Kidney glomerular epithelial cell (primary cell): Measurements from ENCODE around the gene KCNQ1OT1.

Experiments used
- DNase-seq: peaks from one replicate; lab custom pipeline; 2025; lab: John Stamatoyannopoulos, UW

Gene KCNQ1OT1

DNA sequence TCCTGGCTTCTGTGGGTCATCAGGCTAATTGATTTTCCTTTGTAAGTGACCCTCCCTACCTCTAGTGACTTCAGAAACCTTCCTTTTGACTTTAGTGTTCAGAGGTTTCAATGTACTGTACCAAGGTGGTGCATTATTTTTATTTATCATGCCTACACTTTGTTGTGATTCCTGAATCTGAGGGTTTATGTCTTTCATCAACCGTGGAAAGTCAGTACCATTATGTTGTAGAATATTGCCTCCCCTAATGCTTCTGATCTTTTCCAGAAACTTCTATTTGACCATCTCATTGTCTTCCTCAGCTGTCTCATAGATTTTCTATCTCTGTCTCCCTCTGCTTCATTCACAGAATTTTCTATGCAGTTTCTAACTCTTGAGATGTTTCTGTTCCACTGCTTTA, 105.5 kb downstream of the KCNQ1OT1 start:
- DNase-seq: no peak

DNA sequence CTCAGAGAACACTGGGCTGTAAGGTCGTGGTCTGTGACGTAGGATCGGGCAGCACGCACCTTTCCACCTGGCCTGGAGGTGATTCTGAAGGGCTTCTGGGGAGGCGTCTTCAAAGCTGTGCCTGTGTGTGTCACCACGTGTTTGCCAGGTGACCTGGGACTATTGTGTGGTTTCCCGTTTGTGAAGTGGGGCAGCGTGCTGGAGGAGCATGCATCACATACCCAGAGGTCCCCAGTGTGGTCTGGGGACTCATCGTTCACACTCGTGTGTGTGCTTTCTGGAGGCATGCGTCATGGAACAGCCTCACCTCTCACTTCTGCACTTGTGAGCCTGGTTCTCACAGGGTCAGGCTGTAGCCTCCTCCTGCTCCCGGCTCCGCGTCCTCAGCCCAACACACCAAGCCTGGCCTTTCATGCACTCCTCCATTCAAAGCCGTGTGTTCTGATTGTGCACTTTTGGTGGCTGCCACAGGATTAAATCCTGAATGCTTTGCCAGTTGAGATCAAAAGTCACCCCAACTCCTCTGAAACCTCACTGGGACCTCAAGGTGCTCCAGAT, 106.3 kb downstream of the KCNQ1OT1 start:
- DNase-seq: no peak

DNA sequence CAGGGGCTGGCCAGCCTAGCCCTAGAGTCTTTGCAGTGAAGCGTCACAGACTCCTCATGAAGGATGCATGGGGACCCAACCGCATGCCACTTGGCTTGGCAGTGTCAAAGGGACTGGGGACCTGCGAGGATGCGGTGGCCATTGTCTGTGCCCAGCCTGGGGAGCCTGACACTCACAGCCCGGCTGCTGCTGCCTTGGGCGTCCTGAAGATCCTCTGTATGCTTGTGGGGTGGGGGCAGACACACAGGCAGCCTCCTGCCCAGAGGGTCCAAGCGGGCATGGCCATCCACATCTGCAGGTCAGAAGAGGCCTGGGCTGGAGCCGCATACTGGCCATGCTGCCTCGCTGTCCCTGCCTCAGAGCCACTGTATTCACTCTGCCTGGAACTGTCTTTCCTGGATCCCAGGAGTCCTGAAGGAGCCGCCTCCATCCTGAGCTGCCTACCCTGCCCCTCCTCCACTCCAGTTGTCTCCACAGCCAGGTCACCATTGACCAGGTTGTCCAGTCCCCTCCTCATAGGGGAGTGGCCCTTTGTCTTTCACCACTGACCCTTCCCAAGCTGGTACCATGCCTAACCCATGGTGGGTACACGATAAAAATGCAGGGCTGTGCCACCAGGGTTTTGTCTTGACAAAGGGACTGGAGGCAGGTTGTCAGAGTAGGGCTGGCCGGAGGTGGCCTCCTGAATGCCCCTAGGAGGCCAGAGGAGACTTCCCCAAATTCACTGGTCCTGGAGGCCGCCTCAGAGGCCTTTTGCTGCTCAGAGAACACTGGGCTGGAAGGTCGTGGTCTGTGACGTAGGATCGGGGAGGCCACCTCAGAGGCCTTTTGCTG, 107.0 kb downstream of the KCNQ1OT1 start:
- no peak for DNase-seq

DNA sequence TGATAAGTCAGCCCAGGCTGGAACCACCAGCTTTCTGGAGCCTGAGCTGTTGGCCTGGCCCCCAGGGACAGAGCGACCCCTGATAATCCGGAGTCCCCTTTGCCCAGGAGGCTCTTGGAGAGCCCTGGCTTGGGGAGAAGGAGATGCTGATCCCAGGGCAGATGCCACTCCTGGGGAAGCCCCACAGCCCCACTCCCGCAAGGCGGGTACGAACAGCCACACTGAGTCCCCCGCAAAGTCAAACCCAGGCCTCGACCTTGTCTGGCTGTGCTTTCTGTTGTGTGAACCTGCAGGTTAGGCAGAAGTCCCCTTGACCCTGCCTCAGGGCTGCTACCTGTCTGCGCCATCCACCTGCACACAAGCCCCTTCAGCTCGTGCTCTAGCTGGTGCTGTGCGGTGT, 108.0 kb downstream of the KCNQ1OT1 start:
- no peak for DNase-seq

DNA sequence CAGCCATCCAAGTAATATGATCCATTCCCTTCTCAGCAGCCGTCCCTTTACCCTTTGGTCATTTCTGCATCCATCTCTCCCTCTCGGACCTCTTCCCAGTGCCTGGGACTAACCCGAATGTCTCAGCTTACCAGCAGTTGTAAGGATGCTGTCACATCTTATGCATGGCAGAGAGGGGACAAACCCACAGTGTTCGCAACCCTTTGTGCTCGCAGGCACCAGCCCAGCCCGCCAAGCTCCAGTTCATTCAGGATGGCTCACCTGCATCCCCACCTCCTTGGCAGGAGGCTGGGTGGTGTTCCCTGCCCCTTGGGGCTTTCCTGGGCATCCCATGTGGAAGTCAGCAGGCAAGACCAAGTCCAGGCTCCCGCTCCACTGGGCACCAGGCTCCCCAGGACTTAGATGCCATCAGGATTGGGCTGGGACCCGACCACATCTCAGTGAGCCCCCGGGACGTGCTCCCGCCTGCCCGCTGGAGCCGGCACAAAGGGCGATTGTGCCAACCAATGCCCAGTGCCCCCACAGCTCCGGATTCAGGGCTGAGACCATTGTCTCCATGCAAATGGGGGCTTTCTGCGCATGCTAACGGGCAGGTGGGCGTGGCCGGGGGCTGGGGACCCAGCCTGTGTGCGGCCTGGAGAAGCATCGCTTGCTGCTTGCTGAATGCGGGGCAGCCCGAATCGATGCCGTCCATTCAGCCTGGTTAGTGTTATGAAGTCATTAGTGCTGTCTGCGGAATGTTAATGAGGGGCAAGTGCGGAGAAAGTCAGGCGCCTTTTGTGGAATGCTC, 108.6 kb downstream of the KCNQ1OT1 start:
- no peak for DNase-seq

DNA sequence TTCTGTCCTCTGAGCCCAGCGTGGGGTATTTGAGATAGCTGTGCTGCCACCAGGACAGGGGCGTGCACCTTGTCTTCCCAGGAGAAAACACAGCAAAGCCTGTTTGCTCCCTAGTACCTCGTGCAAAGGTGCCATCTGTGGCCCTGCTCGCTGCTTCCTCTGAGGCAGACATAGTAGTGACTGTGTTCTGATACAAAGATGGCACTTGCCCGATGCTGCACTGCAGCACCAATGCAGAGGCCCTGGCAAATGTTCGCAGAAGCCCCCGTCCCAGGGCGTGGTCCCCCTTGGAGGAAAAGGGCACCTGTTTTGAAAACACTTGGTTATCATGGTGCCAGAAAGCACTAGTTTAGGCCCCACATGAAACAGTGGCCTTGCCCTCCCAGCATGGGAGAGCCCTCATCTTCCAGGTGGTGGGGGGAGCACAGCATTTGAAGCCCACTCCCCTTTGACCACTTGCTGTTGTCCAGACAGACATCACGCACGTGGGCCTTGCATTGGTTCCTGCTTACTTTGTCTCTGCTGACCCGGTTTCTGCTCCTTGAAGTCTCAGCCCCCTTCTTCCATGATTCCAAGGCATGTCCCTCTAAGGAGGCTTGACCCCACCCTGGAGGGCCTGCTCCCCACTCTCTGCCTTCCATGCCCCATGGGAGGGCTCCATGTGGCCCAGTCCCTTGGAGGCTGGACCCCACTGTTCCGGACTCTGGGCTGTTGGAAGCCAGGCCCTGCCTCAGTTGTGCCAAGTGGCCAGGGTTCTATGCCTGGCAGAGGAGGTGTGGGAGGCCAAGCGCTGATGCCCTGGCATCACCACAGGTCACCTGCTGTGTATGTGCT, 109.4 kb downstream of the KCNQ1OT1 start:
- no peak for DNase-seq

DNA sequence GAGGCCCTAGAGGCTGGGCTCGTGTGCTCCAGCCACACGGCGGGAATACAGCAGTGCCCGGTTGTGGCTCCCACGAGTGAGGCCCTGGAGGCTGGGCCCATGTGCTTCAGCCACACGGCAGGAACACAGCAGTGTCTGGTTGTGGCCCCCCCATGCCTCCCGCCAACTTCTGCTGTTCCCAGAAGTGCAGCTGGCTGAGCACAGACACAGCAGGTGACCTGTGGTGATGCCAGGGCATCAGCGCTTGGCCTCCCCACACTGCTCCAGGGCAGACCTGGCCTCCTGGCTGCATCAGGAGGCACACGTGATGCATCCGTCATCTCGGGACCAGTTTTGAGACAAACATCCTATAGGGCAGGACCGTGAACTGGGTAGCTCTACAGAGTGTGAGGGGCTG, 110.3 kb downstream of the KCNQ1OT1 start:
- no peak for DNase-seq

DNA sequence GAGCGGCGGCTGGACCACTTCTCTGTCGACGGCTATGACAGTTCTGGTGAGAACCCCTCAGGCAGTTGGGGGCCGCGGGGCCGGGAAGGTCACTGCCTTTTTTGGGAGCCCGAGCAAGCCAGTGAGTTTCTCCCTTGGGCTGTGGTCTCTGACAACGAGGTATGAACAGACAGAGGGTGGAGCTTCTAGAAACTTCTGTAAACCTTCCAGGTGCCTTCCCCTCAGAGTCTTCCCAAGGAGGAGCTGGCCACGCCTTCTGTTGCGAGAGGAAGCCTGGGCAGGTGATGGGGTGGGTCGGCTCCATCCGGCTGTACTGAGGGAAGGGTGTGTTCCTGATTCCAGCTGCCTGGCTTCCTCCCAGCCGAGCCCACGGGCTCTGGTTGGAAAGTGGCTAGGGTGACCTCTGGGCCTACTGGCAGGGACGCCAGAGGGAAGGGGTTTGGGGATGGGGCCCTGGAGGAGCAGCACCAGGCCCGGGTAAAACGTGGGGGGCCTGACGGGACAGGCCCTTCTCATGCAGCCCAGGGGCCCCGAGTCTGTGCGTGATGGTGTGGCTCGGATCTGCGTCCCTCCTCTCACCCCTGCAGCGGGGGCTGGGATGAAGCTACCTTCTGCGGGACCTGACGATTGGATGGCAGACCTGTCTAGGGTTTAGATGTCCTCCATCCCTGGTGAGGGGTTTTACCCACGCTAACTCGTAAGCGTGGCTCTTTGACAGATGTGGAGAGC, 110.8 kb downstream of the KCNQ1OT1 start:
- DNase-seq: no peak

DNA sequence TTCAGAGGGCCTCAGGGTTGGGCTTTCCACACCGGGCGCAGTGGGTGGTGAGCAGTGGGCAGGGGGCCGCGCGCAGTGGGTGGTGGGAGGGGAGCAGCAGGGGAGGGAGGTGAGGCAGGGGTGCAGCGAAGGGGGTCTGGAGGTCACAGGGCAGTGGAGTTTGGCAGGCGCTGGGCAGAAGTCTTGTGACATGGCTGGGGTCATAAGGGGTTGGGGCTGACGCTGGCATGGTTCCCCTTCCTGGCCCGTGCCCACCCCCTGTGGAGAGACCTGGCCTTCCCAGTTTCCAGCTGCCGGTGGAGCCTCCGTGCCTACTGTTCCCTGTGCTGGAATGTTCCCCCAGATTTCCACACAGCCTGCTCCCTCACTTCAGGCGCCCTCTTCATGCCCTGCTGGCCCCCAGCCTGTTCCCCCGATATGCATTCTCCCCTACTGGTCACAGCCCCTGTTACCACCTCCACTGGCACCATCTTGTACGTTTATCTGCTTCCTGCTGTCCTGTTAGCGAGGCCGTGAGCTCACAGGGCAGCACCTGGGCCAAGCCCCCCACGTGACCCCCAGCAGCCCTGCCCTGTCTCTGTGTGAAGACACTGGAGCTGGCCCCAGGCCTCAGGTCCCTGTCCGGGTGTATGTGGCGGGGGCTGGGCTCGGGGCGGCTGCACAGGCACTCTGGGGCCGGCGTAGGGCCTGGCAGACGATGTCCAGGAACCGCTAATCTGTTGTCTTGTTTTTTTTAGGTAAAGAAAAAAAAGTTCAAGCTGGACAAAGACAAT, 111.6 kb downstream of the KCNQ1OT1 start:
- no peak for DNase-seq

DNA sequence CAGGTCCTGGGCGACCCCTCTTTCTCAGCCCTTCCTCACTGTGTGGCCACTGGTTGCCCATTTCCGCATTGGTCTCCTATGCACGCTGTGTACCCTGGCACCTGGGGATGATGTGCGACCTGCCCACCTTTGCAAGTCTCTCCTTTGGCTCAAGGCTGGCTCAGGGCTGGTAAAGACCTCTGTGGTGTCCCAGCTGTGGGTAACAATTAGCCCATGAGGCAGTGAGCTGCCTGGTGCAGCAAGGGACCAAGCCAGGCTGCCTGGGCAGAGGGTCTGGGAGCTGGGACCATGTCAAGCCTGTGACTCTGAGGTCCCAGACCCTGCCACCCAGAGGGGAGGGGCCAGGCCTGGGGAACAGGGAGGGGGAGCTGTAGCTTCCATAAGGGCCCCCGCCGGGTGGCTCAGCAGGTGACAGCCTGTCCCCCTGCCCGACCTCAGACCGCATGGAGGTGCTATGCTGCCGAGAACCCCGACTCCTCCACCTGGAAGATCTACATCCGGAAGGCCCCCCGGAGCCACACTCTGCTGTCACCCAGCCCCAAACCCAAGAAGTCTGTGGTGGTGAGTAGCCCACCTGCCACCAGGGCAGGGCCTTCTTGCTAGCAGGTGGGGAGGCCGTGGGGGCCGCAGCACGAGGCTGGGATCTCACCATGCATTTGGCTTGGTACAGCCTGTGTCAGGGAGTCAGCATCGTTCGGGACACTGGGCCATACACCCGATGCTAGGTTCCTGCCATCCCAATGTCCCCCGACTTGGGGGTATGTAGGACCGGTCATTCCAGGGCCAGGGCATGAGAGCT, 112.5 kb downstream of the KCNQ1OT1 start:
- DNase-seq: no peak

DNA sequence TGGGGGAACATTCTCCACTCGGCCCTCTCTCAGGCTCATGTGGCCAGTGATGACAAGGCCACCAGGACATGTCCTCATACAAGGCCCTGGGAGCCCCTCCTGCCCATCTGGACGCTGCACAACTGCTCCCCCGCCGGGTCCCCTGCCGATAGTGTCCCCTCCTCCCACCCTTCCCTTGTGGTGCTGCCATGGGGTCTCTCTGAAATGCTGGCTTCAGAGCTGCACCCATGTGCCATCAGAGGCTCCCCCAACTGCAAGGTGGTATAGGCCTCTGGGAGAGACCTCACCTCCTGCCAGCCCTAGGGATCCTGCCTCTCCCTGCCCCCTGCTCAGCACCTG, 113.0 kb downstream of the KCNQ1OT1 start:
- no peak for DNase-seq

DNA sequence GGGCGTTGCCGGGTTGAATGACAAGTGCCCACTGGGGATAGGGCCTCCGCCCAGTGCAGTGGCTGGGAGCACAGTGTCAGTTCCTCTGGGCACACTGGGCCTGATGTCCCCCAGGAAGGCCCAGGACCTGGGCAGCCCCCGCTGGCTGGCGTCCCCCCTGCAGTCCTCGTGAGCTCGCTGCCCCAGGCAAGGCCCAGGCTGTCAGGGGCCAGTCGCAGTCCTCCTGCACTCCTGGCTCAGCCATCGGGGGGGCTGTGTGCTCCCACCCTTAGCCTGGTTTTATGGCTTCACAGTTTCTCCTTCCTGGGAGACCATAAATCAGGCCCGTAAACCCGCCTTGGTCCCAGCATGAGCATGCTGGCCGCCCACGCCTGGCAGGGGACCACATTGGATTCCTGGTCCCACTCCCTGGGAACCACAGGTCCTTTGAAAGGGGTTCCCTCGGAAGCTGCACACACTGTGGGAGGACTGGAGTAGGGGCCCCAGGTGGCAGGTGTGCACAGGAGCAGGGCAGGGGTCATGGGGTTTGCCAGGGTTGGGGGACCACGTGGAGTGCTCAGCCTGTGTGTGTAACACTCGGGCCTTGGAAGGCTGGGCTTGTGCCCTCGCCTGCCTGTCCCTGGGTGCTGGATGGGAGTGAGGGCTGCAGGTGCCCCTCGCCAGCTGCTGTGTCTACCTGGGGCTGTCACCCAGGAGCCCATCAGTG, 113.6 kb downstream of the KCNQ1OT1 start:
- DNase-seq: no peak

DNA sequence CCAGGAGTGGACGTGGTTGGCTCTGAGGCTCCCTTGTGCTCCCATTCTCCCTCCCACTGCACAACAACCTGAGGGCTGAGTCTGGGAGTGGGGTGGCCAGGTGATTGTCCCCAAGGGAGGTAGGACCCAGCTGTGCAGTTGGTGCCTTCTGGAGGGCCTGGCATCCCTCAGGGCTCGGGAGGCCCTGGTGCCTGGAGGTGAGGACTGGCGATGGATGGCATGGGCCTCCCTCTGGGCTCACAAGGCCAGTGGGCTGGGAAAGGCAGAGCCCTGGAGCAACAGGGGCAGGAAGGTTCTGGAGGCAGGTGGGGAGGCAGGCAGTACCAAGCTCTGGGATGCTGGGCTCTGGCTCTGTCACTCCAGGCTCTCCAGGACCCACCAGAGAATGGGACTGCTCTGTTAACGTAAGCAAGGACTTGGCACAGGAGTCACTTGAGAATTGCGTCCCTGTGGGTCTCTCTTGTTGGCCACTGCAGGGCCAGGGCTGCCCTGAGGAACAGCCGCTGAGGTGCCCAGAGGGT, 114.2 kb downstream of the KCNQ1OT1 start:
- no peak for DNase-seq

DNA sequence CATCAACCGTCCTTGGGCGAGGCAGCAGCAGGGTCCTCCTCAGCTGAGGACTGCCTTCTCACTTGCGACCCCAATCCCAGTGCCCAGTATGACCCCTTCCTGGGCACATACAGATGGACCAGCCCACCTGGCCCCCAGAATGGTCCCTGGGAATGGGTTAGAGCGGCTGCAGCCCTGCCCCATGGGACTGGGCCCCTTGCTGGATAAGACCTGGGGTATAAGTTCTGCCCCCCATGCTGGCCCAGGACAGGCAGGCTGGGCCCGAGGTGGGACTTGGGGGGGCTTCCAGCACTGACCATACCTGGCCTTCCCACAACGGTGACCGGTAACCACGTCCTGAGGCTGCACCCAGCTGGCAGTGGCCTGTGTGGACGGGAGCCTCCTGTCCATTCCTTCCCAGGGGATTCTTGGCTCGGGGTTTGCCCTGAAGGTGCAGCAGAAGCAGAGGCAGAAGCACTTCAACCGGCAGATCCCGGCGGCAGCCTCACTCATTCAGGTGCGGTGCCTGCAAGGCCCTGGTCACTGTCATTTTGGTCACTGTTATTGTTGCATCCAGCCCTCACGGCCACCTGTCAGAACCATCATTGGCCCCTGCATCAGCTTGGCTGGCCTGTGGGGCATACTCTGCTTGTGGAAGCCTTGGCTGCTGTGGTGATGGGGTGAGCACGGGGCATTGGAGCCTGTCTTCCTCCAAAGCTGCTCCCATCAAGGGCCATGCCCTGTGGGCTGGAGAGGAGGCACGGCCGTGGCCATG, 114.8 kb downstream of the KCNQ1OT1 start:
- DNase-seq: no peak

DNA sequence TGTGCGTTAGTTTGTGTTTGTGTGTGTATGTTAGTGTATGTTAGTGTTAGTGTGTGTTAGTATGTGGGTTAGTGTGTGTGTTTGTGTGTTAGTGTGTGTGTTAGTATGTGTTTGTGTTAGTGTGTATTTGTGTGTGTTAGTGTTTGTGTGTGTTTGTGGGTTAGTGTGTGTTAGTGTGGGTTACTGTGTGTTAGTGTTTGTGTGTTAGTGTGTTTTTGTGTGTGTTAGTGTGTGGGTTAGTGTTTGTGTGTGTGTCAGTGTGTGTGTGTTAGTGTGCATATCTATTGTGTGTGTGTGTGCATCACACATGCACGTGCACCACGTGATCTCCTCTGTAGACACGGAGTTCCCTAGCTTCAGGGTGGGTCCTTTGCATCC, 115.4 kb downstream of the KCNQ1OT1 start:
- no peak for DNase-seq

DNA sequence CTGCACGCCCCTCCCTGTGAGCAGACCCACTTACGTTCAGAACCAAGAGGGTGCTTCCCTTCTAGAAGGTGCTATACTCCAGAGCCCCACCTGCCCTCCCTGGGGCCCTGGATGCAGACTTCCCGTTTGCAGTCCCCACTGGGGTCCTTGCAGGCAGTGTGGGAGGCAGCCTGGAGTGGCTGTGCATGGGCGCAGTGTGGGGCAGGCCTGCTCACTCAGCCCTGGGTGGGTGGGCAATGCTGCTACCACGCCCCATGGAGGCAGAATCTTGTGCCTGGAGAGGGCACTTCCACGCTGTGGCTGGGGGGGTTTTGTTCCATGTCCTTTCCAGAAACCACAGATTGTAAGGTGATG, 116.2 kb downstream of the KCNQ1OT1 start:
- DNase-seq: no peak

DNA sequence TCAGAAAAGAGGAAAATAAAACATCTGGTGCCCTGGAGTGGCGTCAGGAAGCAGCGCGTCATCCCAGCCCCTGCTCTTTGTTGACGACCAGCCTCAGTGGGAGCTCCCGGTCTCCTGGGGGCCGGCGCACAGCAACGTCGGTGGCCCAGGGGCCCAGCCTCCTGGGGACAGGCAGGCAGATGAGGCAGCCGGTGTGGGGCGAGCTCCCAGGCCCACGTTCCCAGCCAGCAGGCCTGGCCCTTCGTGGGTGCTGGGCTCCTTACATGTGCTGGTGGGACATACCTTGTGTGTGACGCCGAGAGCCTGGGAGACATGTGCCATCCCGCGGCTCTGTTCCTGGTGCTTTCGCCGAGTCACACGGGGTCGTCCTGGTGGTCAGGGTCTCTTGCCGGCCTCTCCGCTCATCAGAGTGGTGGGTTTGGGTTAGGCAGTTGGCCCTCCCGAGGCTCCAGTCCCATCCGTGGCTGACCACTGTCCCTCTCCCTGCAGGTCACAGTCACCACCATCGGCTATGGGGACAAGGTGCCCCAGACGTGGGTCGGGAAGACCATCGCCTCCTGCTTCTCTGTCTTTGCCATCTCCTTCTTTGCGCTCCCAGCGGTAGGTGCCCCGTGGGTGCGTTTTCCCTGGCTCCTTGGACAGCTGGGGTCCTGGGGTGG, 116.7 kb downstream of the KCNQ1OT1 start:
- no peak for DNase-seq

DNA sequence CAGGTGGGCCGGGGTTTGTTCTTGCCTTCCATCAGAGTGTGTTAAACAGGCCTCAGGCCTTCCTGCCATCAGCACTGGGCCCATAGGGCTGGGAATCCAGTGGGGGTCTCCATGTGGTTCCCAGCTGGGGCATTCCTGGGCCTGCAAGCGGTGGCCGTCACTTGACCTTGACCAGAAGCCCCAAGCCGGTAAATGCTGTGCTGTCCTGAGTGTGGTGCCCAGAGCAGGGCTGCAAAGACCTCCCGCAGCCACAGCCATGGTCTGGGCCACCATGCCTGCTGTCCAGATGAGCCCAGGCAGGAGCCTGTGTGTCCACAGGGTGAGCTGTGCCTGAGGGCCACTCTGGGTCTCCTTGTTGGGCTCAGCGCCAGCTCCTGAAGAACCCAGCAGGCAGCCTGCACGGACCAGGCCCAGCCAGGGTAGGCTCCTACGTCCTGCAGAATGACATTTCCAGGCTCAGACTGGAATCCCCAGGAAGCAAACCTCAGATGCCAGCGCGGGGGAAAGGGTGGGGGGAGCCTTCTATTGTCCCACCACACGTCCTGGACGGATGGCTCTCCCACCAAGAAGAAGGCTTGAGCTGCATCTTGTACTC, 117.3 kb downstream of the KCNQ1OT1 start:
- DNase-seq: no peak
